NCI-H2107 (cell line): ENCODE measurements around the gene MDH2.
"Not testable (repeated sequence)": the region's sequence is repeated elsewhere in the genome, so short reads cannot be mapped to it uniquely, and the experiment has no call there.

Experiments
- DNase-seq: peaks from one replicate; lab custom pipeline; 2025; lab: John Stamatoyannopoulos, UW

MDH2 gene

GRCh38 chr7:76114742-76115141, 66.8 kb downstream of the MDH2 start:
- DNase-seq, result not testable (repeated sequence)
